Left forelimb (tissue), 1 donor: ENCODE measurements around the gene PVALEF.

Source experiments
- DNase-seq: peaks from one replicate; pipeline ENCODE4 v3.0.0-alpha.2; 2018; ENCODE audit warnings: low spot score

Gene PVALEF

DNA sequence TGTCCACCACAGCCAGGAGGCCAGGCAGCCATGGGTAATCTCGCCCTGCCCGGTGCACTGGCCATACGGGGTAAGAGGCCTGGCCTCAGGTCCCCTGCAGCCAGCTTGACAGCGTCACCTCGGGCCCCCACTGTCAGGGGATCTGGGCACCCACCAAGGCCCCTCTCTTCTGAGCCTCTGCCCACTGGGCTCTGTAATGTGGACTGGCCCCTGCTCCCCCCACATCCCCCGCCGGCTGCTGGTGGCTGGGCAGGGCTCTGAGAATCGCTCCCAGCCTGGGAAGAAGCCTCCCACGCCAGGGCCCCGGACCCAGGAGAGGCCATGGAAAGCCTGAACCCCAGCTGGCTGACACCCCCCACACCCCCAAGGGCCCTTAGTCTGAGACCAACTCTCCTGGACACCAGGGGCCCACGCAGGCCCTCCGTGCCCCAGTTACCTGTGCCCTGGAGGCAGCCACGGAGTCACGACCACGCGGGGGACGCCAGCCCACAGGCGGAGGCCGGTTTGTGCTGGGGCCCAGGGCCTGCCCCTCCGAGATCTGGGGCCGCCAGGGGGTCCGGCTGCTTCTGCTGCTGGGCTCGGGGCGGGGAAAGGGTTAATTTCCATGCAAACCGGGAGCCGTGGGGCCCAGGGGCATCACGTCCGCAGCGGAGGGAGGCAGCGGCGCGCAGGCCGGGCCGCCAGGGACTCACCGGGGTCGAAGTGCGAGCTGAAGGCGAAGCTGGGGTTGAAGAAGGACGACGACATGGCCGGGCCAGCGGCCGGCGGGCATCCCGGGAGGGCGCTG is at the start of gene PVALEF:
Gene PVALEF (plus strand): TSS at position 262 of the 787 bp plus-strand sequence. CDS start 15,720 bp downstream, outside the sequence.
- no peak for DNase-seq

DNA sequence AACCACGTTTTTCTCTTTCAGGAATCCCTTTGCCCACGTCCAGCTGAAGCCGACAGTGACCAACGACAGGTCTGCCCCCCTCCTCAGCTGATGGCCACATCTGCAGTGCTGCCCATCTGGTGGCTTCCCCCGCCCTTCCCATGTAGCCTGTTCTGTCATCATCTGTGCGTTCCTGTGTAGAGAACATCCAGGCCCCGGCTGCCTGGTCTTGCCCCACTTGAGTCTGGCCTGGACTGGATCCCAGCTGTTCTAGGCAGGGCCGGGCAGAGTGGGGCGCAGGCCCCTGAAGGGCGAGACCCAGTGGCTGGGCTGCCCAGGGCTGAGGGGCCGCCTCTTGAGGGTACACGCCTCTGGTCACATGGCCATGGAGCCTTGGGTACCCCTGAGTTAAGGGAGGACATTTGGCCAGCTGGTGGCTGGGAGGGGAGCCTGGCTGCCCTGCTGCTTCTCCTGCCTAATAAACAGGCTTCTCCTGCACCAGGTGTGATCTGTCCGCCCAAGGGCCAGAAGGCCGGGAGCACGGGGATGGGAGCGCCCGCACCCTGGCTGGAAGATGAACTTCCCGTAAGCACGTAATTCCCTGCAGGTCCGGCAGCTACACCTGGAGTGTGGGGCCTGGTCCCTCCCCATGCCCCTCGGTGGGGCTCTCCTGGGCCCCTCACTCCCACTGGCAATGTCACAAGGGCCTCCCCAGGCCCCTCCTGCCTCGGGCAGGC is 49.4 kb upstream of the PVALEF start:
- no peak for DNase-seq

DNA sequence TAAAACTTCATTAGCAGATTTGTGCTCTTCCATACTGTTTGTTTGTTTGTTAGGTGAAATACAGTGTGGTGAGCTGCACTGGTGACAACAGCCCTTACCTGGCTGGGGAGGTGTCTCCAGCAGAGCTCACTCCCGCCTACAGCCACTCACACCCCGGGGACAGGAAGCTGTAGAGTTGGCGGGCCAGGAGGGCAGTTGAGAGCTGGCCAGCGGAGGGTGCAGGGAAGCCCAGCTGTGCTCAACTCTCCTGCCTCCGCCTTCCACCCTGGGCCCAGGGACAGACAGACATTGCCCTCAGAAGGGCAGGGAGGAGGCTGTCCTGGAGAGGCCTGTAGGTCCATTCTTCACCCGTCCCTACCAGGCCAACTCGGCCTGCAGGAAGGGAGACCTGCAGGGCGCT is 48.6 kb upstream of the PVALEF start:
- DNase-seq = no peak

DNA sequence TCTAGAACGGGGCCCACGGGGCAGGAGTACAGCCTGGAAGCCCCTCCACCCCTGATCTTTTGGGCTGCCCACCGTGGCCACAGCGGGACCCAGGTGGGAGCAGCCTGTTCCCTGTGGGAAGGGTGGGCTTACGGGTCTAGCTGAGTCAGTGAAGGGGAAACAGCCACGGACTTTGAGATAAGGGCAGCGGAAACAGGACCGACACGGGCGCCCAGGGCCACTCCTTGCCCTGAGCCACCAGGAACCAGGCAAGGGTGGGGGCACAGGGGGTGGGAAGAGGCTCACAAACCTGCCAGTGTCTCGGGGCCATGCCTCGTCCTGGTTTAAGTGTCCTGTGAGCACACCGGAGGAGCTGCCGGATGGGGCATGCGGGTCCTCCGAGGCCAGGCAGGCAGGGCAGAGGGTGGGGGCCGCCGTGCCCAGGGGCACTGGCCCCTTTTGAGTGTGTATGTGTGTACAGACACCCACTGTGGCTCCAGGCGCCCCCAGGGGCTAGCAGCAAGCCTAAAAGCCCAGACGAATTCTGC is 47.6 kb upstream of the PVALEF start:
- DNase-seq = no peak

DNA sequence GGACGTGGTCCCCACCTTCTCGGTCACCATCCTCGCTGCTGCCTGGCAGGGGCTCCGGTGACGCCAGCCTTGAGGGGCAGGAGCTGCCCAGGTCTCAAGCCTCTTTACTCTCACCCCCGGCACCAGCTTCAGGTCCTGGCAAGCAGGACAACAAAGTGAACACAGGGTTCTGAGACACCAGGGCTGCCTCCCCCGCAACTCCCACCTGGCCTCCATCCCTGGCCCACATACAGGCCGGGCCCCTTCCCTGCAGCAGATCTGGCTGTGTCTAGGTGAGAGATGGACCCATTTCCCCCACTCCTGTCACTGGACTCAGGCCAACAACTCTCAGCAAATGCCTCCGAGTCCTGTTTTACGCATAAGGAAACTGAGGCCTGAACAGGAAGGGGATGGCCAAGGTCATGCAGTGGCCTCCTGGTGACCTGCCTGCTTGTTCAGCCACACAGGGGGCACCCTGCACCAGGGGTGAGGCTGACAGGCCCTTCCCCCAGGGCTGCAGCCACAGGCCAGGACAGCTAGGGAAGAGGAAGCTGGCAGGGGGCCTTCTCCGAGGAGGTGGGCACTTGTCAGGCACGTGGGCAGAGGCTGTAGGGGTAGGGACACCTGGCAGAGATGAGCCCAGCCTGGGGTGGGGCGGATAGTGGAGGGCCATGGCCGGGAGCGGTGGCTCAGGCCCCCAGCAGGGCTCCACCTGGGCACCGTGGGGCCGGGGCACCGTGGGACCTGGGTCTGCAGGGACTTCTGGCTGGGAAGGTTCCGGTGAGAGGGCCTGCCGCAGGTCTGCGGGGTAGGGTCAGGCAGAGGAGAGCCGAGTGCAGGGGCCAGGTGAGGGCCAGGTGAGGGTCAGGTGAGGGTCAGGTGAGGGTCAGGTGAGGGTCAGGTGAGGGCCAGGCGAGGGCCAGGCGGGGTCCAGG is 46.7 kb upstream of the PVALEF start:
- no peak for DNase-seq

DNA sequence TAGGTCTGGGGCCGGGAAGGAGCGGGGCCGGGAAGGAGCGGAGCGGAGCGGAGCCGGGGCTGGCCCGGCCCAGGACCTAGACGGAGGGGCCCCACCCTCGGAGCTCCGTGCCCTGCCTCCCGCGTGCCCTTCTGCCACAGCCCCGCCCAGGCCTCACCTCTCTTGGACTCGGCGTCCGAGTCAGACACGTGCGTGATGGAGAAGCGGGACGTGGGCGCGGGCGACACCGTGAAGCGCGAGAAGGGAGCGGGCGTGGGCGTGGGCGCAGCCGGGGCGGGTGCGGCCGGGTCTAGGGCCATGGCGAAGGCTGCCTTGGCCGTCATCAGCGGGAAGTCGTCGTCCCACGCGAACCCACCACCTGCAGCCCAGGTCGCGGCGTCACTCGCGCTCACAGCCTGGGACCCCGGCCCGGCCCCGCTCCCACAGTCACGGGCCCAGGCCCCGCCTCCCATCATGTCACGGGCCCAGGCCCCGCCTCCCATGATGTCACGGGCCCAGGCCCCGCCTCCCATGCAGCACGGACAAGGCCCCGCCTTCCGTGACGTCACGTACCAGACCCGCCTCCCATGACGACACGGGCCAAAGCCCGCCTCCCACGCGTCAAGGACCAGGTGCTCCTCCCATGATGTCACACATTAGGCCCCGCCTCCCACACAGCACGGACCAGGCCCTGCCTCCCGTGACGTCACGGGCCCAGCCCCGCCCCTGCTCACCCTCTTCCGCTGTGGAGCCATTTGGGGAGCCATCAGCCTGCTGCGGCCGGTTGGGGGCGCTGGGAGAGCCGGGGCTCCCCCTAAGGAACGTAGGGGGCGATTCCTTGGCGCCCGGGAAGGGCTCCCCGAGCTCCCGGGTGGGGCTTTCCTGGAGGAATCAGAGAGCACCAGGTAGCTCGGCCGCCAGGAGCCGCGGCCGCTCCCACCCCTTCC is 45.8 kb upstream of the PVALEF start:
- peak; percentile 92 for DNase-seq

DNA sequence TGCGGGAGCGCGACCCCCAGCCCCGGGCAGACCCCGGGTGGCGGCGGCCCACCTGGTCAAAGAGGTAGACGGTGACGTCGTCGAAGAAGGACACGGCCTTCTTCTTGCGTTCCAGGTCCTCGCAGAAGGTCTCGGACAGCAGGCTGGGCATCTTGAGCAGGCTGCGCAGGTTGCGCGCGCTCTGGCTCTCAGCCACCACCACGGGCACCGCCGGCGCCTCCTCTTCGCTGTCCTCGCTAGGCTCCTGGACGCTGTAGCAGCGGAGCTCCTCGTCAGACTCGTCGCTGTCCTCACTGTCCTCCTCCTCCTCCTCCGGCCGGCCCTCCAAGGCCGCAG is 45.2 kb upstream of the PVALEF start:
- DNase-seq = no peak

DNA sequence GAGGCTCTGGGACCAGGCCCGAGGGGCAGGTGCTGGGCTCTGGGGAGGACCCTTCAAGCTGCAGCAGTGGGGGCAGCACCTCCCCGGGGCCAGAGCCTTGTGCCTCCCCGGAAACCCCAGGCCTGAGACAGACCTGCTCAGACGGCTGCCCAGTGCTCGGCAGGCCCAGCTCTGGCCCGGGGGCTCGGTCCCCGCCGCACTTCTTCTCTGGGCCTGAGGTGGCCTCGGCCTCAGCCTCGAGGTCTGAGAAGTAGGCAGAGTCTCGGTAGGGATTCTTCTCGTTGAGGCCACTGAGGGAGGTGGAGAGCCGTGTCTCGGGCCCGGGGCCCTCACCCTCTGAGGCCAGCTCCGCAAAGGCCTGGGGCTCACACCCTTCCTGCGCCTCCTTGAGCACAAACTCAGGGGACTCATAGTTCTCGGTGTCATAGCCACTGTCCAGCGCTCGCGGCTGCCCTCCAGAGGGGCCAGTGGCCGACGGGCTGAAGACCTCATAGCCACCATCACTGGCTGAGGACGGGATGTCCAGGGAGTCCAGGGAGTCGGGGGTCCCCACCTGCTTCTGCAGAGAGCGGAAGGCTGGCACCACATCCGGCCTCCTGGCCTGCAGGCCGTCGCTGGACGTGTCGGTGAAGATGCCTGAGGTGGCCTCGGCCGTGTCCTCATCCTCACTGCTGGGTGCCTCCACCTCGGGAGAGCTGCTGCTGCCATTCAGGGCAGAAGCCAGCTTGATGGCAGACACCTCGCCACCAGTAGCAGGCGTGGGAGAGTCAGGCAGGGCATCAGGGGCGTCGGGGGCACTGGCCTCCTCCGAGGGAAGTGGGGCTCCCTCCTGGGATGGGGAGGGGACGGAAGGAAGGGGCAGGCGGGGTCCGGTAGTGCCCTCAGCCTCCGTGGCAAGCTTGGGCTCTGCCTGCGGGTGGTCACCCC is 44.3 kb upstream of the PVALEF start:
- DNase-seq = no peak

DNA sequence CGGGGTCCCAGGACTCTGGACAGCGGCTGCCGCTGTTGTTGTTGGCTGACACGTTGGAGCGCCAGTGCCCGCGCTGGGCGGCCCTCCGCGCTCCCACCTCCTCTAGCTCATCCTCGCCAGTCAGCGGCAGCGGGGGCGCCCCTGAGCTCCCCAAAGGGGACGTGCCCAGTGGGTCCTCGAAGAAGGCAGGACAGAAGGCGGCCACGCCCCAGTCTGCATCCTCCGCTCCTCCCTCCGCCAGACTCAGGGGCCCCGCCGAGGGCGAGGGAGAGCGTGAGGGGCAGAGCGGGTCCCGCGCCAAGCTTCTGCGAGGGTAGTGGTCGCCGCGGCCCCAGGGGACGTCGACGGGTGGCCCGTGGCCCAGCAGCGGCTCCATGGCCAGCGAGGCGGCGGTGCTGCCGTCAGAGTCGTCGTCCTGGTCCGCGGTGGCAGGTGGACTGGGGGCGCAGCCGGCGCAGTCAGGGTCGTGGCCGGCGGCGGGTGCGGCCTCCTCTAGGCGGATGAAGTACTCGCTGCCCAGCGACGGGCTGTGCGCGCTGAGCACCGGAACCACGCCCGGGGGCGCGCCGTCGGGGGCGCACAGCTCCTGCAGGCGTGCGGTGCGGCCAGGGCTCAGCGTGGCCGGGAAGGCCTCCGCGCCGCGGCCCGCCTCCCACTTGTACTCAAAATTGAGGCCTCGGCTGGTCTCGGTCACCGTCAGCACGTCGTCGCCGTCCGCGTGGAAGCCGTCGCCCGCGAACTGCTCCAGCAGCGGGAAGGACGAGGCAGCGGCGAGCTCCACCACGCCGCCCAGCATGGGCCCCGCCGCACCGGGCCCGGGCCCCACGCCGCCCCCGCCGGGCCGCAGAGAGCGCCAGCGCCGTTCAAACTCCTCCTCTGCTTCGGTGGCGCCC is 43.2 kb upstream of the PVALEF start:
- no peak for DNase-seq

DNA sequence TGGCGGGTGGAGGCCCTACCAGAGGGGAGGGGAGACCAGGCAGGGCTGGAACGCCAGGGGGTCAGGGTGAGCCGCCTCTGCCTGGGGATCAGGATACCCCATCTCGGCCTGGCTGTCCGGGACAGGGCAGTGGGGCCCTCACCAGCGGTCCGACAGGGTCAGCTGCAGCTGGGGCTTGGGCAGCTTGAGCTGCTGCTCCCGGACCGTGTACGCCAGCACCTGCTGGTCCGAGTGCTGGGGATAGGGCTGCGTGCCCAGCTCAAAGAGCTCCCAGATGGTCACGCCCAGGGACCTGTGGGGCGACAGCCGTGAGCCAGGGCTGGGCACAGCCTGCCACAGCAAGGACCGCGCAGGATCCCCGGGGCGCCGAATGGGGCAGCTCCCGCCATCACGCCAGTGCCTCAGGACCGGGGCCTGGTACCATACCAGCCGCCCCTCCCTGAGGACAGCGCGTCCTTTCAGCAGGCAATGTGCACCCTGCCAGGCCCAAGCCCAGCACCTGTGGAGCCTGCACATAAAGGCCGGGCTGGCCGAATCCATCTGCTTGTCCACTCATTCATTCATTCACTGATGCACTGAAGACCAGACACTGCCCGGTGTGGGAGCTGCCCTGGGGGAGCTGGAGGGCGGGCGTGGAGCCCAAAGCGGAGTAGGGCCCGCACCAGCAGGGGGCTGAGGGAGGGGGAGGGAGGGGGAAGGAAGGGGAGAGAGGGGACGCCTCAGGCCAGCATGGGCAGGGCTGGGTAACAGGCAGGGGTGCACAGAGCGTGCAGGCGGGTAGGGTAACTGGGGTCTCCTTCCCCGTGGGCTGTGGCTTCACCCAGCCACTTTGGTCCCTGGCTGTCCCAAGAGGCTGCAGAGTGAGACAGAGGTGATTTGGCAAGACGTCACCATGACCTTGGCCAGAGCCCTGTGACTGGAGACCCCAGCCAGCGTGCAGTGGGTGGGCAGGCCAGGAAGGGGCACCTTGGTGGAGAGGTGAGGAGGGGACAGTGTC is 42.0 kb upstream of the PVALEF start:
- no peak for DNase-seq

DNA sequence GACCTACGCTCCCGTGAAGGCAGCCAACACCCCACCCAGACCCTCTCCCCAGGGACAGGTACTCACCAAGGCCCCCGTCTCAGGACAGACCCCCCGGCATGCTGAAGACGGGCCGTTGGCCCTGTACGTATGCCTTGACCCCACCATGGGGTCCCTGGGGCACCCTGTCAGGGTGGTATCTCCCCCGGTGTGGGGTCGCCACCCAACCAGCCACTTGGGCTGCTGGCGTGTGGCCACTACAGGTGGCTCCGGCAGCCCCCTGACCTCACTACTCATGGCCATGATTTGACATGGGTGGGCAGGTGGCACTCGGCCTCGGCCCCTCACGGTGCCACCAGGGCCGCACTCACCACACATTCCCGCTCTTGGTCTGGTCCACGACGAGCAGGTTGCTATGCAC is 40.9 kb upstream of the PVALEF start:
- no peak for DNase-seq

DNA sequence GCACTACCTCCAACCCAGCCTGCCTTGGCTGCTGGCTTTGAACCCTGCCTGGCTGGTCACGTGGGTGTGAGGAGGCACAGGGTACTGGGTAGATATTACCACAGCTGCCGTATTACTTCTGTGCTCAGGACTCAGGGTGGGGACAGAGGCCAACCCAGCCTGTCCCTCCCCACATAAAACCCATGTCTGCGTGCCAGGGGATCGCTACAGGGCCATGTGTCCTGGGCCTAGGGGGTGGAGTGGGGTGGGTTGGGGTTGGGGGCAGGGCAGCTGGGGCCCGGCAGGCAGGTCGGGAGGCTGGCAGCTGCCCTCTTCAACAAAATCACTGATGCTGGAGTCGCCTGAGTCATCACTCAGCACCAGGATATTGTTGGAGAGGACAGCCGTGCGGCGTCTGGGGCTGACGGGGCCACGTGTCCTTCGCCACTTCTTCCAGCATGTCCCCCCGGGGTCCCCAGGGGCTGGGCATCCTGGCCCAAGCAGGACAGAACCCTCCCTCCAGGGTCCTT is 39.7 kb upstream of the PVALEF start:
- no peak for DNase-seq

DNA sequence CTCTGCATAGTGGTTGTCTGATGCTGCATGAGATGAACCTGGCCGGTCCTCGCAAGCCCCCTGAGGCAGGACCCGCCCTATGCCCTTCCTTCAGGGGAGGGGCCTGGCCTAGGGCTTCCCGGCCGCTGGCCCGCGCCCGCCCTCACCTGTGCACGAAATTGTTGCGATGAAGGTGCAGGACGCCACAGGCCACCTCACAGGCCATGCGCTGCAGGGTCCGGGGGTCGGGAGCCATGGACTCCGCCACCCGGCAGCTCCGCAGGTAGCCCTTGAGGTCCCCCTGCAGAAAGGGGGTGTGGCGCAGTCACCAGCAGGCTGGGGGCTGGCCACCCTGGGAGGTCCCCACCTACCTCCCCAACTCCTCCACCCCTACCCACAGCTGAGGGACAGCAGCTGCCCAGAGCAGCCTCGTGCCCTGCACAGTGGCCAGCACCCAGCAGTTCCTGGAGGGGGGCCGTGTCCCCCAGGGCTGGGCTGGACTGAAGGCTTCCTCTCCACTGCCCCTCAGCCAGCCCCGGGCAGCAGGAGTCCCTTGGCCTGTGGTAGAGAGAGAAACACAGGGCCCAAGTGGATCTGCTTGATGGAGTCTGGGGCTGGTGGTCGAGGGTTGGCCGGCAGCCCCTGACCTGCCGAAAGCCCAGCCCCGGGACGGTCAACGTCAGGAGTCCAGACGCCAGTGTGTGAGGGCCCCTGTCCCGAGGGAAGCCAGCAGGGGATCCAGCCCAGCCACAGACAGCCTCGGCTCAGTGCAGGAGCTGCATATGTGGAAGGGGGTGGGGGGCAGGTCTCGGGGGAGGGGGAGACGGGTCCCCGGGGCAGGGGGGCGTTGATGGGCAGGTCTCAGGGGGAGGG is 38.8 kb upstream of the PVALEF start:
- no peak for DNase-seq

DNA sequence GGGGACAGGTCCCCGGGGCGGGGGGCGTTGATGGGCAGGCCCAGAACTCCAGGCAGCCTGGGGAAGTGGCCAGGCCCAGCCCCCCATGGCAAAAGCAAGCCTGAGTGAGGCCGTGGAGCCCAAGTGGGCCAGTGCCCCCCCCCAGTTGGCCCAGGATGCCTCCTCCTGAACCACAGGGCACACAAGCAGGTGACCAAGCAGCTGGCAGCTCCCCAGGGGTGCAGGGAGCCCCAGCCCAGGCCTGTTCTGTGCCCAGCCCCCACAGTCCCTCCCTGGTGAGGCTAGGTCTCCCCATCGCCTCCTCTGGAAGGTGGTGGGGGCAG is 38.2 kb upstream of the PVALEF start:
- DNase-seq = no peak

DNA sequence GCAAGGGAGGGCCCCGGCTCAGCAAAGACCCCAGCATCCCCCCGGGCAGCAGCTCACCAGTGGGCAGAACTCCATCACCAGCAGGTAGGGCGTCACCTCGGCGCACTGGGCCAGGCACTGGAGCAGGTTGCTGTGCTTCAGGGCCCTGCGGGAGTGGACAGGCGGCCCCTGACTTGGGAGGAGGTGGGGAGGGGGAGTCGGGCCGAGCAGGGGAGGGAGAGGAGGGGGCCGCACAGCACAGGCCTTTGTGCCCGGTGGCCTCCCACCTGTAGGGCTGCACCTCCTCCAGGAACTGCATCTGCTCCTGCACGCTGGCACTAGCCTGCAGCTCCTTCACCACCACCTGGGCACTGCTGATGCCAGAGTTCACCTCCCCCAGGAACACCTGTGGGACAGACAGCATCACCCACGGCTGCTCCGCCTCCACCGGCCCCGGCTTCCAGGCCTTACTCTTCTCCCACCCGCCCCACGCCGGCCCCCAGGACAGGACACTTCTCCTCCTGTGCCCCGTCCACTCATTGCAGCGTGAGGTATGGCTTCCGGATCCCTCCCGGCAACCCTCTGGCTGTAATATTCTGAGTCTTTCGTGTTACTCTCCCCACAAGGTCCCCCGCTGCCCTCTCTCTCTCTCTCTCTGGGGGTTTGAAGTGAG is 37.7 kb upstream of the PVALEF start:
- DNase-seq = no peak

DNA sequence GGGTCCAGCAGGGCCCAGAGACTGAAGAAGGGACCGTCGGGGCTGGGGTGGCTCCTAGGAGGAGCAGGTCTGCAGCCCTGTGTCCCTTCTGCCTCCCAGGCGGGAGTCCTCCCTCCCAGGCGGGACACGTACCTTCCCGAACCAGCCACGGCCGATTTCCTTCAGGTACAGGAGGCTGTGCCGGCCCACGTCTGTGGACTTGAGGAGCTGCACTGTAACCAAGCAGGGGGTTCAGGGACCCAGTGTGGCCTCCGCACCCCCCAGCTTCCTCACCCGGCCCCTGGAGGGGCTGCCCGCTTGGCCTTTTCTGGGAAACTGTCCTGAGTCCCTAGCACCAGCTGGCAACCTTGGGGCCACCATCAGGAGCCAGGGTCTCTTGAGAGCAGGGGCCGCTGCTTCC is 37.0 kb upstream of the PVALEF start:
- DNase-seq = no peak
